Keratinocyte (primary cell): ENCODE measurements around the gene ARHGAP24. TPM values are rescaled to one million over a fixed set of nuclear protein-coding genes. Genes with fewer than 3 reads are reported as not detected.

Source experiments
- DNase-seq: peaks from one replicate; pipeline ENCODE4 v3.0.0-alpha.2; 2011; ENCODE audit warnings: low read depth, missing footprints, low spot score
- FAIRE-seq: peaks from 2 replicates; lab custom pipeline; 2011; peaks lifted over from hg19 to GRCh38; lab: Jason Lieb, UNC
- H2AFZ ChIP-seq: 2 replicates; pipeline ENCODE4 v1.6.0; 2012; ENCODE audit warnings: low read length, control low read depth, inconsistent platforms; ENCODE audit not compliant: control insufficient read depth
- H3K27ac ChIP-seq: 2 replicates; pipeline ENCODE4 v1.5.1; 2011; ENCODE audit warnings: low read length; ENCODE audit not compliant: control insufficient read depth, insufficient read depth
- H3K27me3 ChIP-seq: 3 replicates; pipeline ENCODE4 v1.6.0; 2011; ENCODE audit warnings: low read length; ENCODE audit not compliant: control insufficient read depth, insufficient read depth; ENCODE audit errors: extremely low read depth
- H3K36me3 ChIP-seq, 2 experiments: 2 replicates in 1 of 2; 3 replicates in 1 of 2; pipeline ENCODE4 v1.5.1; 2011; ENCODE audit warnings: low read length in 2 of 2, mild to moderate bottlenecking in 1 of 2; ENCODE audit not compliant: control insufficient read depth in 2 of 2, insufficient read depth in 2 of 2; ENCODE audit errors: extremely low read depth in 1 of 2
- H3K4me1 ChIP-seq: 3 replicates; pipeline ENCODE4 v1.5.1; 2011; ENCODE audit warnings: low read length; ENCODE audit not compliant: control insufficient read depth, insufficient read depth; ENCODE audit errors: extremely low read depth
- H3K4me2 ChIP-seq: 3 replicates; pipeline ENCODE4 v1.6.0; 2011; ENCODE audit warnings: low read depth, low read length; ENCODE audit not compliant: control insufficient read depth, insufficient read depth; ENCODE audit errors: extremely low read depth
- H3K4me3 ChIP-seq, 3 experiments: fragments of 200-600 bp in 1 of 3; sonication (generic) in 1 of 3; 2 replicates in 2 of 3; 3 replicates in 1 of 3; pipeline ENCODE4 v1.5.1; 2011 to 2016; ENCODE audit warnings: low read length in 3 of 3, mild to moderate bottlenecking in 3 of 3, control low read depth in 2 of 3, inconsistent platforms in 1 of 3, low read depth in 1 of 3, mixed read lengths in 1 of 3, mixed run types in 1 of 3, moderate library complexity in 1 of 3; ENCODE audit not compliant: control insufficient read depth in 2 of 3, insufficient read depth in 2 of 3; ENCODE audit errors: extremely low read depth in 1 of 3
- H3K79me2 ChIP-seq: 2 replicates; pipeline ENCODE4 v1.6.0; 2012; ENCODE audit warnings: low read length; ENCODE audit not compliant: control insufficient read depth, insufficient read depth
- H3K9ac ChIP-seq: 3 replicates; pipeline ENCODE4 v1.6.0; 2011; ENCODE audit warnings: low read length; ENCODE audit not compliant: control insufficient read depth, insufficient read depth; ENCODE audit errors: extremely low read depth
- H3K9me1 ChIP-seq: 3 replicates; pipeline ENCODE4 v1.6.0; 2011; ENCODE audit warnings: low read length; ENCODE audit not compliant: control insufficient read depth, insufficient read depth; ENCODE audit errors: extremely low read depth
- H3K9me3 ChIP-seq: 2 replicates; pipeline ENCODE4 v1.5.1; 2012; ENCODE audit warnings: low read depth, low read length; ENCODE audit not compliant: control insufficient read depth
- H4K20me1 ChIP-seq: 3 replicates; pipeline ENCODE4 v1.6.0; 2011; ENCODE audit warnings: low read length; ENCODE audit not compliant: control insufficient read depth, insufficient read depth; ENCODE audit errors: extremely low read depth
- EZH2 ChIP-seq: IDR thresholded peaks from one replicate; pipeline ENCODE4 v1.6.1; 2012; ENCODE audit warnings: inconsistent platforms, mild to moderate bottlenecking, low read length, moderate library complexity
- dilution Hi-C: fragments of 300-500 bp; cut with MboI; formaldehyde crosslinking; loops from one replicate; pipeline ENCODE4 v1.7.0; 2020; ENCODE audit warnings: low sequenced_read_pairs; ENCODE audit not compliant: extremely low pct_ligation_motif_present
- polyA plus RNA-seq, 5 experiments: library from polyadenylated mRNA; depleted of rRNA in 3 of 5; stranded (reverse) in 3 of 5; stranded (forward) in 1 of 5; unstranded in 1 of 5; fragments of >200 nt; gene quantifications; 1 replicate in 1 of 5; 2 replicates in 3 of 5; 3 replicates in 1 of 5; pipeline versions ENCODE4 v1.2.1 to v1.2.3, GENCODE V29; 2011 to 2012; ENCODE audit warnings: missing spikeins in 2 of 5, low read depth in 1 of 5, low replicate concordance in 1 of 5
- TF ChIP-seq, protein P1 (sequence below), 3 experiments: IDR thresholded peaks in 1 of 3; conservative IDR thresholded peaks in 1 of 3; optimal IDR thresholded peaks in 1 of 3; 2 replicates in 2 of 3; 3 replicates in 1 of 3; pipeline versions ENCODE3 to v1.5.1; 2011; ENCODE audit warnings: low read length in 3 of 3, mild to moderate bottlenecking in 3 of 3, moderate library complexity in 2 of 3, control low read depth in 1 of 3, inconsistent platforms in 1 of 3; ENCODE audit not compliant: insufficient read depth in 2 of 3; ENCODE audit errors: extremely low read depth in 1 of 3

Gene ARHGAP24
- polyA plus RNA-seq, 1 donor (not counting 4 experiments of a cell fraction or from before 2014, with no cell fraction given), result 0.87 TPM

DNA sequence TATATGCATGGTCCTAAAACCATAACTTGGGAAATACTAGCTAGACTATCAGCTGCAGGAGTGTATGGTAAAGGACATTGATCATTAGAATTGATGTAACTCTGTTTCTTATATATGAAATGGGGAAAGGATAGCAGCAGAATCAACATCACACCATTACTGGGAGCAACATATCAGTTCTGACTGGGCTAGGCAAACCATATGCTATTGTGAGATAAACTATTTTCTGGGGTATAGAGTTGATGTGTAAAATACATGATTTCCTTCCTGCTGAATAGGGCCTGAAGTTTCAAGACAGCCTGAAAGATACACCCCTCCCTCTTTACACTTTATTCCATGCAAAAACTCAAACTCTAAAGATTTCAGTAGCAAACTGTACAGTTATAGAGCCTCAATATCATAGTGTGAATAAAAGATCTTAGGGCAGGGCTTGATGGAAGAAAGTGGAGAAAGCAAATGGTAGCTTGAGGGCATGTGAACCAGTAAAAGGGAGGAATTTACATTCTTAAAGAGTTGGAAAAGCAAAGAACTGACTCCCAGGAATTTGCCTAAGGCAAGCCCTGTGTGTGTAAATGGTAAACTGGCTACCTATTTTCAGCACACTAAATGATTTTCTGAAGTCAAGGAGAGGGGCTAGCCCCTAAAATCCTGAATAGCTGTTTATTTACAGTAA lies 480.8 kb downstream of the ARHGAP24 start:
- no peak for FAIRE-seq
- dilution Hi-C loops, result no loop called here
- no peaks in the 10 kb centered on the region for H3K9me3 ChIP-seq
- DNase-seq, result no peak
- no peaks in the 10 kb centered on the region for H4K20me1 ChIP-seq
- no peaks in the 10 kb centered on the region for H3K36me3 ChIP-seq
- no peak overlapping the region for H3K4me2 ChIP-seq
- TF ChIP-seq EZH2, result no peak
- TF ChIP-seq, protein P1, sequence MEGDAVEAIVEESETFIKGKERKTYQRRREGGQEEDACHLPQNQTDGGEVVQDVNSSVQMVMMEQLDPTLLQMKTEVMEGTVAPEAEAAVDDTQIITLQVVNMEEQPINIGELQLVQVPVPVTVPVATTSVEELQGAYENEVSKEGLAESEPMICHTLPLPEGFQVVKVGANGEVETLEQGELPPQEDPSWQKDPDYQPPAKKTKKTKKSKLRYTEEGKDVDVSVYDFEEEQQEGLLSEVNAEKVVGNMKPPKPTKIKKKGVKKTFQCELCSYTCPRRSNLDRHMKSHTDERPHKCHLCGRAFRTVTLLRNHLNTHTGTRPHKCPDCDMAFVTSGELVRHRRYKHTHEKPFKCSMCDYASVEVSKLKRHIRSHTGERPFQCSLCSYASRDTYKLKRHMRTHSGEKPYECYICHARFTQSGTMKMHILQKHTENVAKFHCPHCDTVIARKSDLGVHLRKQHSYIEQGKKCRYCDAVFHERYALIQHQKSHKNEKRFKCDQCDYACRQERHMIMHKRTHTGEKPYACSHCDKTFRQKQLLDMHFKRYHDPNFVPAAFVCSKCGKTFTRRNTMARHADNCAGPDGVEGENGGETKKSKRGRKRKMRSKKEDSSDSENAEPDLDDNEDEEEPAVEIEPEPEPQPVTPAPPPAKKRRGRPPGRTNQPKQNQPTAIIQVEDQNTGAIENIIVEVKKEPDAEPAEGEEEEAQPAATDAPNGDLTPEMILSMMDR (optimal IDR thresholded peaks at IDR 0.05 in 1 of 3, IDR thresholded peaks at IDR 0.05 in 1 of 3, conservative IDR thresholded peaks at IDR 0.05 in 1 of 3; ENCODE audit: extremely low read depth in 1 of 3, insufficient read depth in 2 of 3, low read length in 3 of 3), result no peak
- no peaks in the 10 kb centered on the region for H3K9me1 ChIP-seq
- H3K4me3 ChIP-seq, result no peak overlapping the region
- H3K27me3 ChIP-seq, result no peaks in the 10 kb centered on the region
- no peak overlapping the region for H2AFZ ChIP-seq
- H3K4me1 ChIP-seq, result peaks cover 6% of the 10 kb centered on the region
- no peaks in the 10 kb centered on the region for H3K79me2 ChIP-seq
- H3K27ac ChIP-seq, result no peak overlapping the region
- no peak overlapping the region for H3K9ac ChIP-seq

DNA sequence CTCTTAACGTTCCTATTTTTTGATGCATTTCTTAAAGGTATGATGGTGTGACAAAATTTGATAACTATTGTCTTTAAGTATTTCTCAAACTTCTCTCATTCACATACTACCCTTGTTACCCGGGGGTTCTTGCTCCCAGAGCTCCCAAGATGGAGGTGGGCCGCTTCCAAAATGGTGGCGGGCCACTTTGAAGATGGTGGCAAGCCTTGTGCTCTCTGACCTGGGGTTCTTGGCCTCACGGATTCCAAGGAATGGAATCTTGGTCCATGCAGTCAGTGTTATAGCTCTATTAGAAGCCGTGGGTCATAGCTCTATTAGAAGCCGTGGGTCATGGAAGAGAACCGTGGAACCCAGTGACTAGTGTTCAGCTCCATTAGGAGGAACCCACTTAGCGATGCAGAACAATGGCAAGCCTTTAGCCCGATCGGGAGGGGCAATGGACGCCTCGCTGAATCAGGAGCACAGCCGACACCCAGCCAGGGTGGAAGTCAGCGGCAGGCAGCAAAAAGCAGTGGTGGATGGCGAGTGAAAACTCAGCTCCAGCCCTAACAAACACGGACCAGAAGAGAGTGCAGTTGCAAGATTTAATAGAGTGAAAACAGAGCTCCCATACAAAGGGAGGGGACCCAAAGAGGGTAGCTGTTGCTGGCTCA lies 481.5 kb downstream of the ARHGAP24 start:
- dilution Hi-C loops, result no loop called here
- H3K27ac ChIP-seq, result no peak overlapping the region
- DNase-seq, result no peak
- no peaks in the 10 kb centered on the region for H3K36me3 ChIP-seq
- H3K4me3 ChIP-seq, result no peak overlapping the region
- H3K9me3 ChIP-seq, result no peaks in the 10 kb centered on the region
- no peaks in the 10 kb centered on the region for H3K9me1 ChIP-seq
- no peak overlapping the region for H3K4me2 ChIP-seq
- no peak for FAIRE-seq
- no peaks in the 10 kb centered on the region for H4K20me1 ChIP-seq
- TF ChIP-seq, protein P1 (optimal IDR thresholded peaks at IDR 0.05 in 1 of 3, IDR thresholded peaks at IDR 0.05 in 1 of 3, conservative IDR thresholded peaks at IDR 0.05 in 1 of 3; ENCODE audit: extremely low read depth in 1 of 3, insufficient read depth in 2 of 3, low read length in 3 of 3), result no peak
- no peak for TF ChIP-seq EZH2
- no peaks in the 10 kb centered on the region for H3K79me2 ChIP-seq
- H3K9ac ChIP-seq, result no peak overlapping the region
- peaks cover 6% of the 10 kb centered on the region for H3K4me1 ChIP-seq
- no peak overlapping the region for H2AFZ ChIP-seq
- no peaks in the 10 kb centered on the region for H3K27me3 ChIP-seq
